ENCODE measurements around the gene CCDC63.

DNA sequence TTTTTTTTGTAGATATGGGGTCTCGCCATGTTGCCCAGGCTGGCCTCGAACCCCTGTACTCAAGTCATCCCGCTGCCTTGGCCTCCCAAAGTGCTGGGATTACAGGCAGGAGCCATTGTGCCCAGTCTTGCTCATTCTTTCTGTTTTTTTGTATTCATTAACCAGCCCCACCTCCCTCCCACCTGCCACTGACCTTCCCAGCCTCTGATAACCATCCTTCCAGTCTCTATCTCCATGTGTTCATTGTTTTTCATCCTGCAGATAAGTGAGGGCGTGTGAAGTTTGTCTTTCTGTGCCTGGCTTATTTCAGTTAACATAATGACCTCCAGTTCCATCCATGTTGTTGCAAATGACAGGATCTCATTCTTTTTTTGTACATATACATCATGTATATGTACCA, 54.6 kb downstream of the CCDC63 start:
- TF ChIP-seq EZH2 (IDR thresholded peaks at IDR 0.05; ENCODE audit: borderline replicate concordance, low read length): no peak
- TF ChIP-seq, protein P1, sequence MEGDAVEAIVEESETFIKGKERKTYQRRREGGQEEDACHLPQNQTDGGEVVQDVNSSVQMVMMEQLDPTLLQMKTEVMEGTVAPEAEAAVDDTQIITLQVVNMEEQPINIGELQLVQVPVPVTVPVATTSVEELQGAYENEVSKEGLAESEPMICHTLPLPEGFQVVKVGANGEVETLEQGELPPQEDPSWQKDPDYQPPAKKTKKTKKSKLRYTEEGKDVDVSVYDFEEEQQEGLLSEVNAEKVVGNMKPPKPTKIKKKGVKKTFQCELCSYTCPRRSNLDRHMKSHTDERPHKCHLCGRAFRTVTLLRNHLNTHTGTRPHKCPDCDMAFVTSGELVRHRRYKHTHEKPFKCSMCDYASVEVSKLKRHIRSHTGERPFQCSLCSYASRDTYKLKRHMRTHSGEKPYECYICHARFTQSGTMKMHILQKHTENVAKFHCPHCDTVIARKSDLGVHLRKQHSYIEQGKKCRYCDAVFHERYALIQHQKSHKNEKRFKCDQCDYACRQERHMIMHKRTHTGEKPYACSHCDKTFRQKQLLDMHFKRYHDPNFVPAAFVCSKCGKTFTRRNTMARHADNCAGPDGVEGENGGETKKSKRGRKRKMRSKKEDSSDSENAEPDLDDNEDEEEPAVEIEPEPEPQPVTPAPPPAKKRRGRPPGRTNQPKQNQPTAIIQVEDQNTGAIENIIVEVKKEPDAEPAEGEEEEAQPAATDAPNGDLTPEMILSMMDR (conservative IDR thresholded peaks at IDR 0.05 in 1 of 2, IDR thresholded peaks at IDR 0.05 in 1 of 2; ENCODE audit: extremely low read depth in 1 of 2, insufficient read depth in 1 of 2, low read depth in 1 of 2, low read length in 2 of 2): no peak
